H1 (cell line): ENCODE results near the gene HARS2. TPM values are rescaled to one million over a fixed set of nuclear protein-coding genes. Genes with fewer than 3 reads are reported as not detected.

Experiments used
- CTCF ChIA-PET: fragments of 300-600 bp; sonication (Branson Sonifier 250); formaldehyde crosslinking; loops from one replicate; lab custom pipeline; 2021; ENCODE audit not compliant: partially characterized antibody; lab: Charles Lee
- POLR2A ChIA-PET: fragments of 300-600 bp; sonication (Branson Sonifier 250); formaldehyde crosslinking; loops from one replicate; lab custom pipeline; 2021; ENCODE audit warnings: inconsistent platforms; ENCODE audit not compliant: partially characterized antibody; lab: Charles Lee
- DNase-seq, 2 experiments: peaks; one replicate each; pipeline versions ENCODE4 v3.0.0 to v3.0.0-alpha.2; 2010 to 2022; ENCODE audit warnings: low spot score in 2 of 2, low read depth in 1 of 2, mixed read lengths in 1 of 2
- FAIRE-seq: peaks from 2 replicates; lab custom pipeline; 2011; peaks lifted over from hg19 to GRCh38; lab: Jason Lieb, UNC
- H2AFZ ChIP-seq: 2 replicates; pipeline ENCODE4 v1.8.1; 2012; ENCODE audit warnings: low read length, inconsistent platforms
- H2AK5ac ChIP-seq: 2 replicates; pipeline ENCODE4 v1.6.1; 2013; ENCODE audit warnings: low read depth, low read length
- H2BK120ac ChIP-seq: replicated peaks from 2 replicates; pipeline ENCODE3; 2013; ENCODE audit warnings: low read depth, low read length, inconsistent platforms
- H2BK12ac ChIP-seq: 2 replicates; pipeline ENCODE4 v1.6.1; 2013; ENCODE audit warnings: low read depth, low read length
- H2BK15ac ChIP-seq: 2 replicates; pipeline ENCODE4 v1.6.1; 2013; ENCODE audit warnings: low read length
- H2BK20ac ChIP-seq: 2 replicates; pipeline ENCODE4 v1.6.1; 2013; ENCODE audit warnings: low read length
- H2BK5ac ChIP-seq: 2 replicates; pipeline ENCODE4 v1.6.1; 2013; ENCODE audit warnings: low read depth, low read length
- H3K14ac ChIP-seq: 2 replicates; pipeline ENCODE4 v1.6.1; 2013; ENCODE audit warnings: inconsistent platforms; ENCODE audit not compliant: insufficient read length
- H3K18ac ChIP-seq: 2 replicates; pipeline ENCODE4 v1.6.1; 2013; ENCODE audit warnings: low read length; ENCODE audit errors: extremely low read depth
- H3K23ac ChIP-seq: 2 replicates; pipeline ENCODE4 v1.6.1; 2013; ENCODE audit warnings: inconsistent platforms; ENCODE audit not compliant: insufficient read length
- H3K23me2 ChIP-seq: 2 replicates; pipeline ENCODE4 v1.6.1; 2013; ENCODE audit warnings: low read depth, low read length
- H3K27ac ChIP-seq: 2 replicates; pipeline ENCODE4 v1.6.1; 2011; ENCODE audit warnings: low read depth, low read length, inconsistent platforms
- H3K27me3 ChIP-seq, 4 experiments: replicated peaks in 1 of 4; 1 replicate in 1 of 4; 2 replicates in 3 of 4; pipeline versions ENCODE4 v1.6.1 to v1.8.1; 2011 to 2013; ENCODE audit warnings: low read length in 3 of 4, mild to moderate bottlenecking in 3 of 4, inconsistent platforms in 2 of 4, mixed read lengths in 2 of 4, moderate library complexity in 1 of 4; ENCODE audit not compliant: control insufficient read depth in 3 of 4, insufficient read depth in 3 of 4; ENCODE audit errors: extremely low read depth in 1 of 4
- H3K36me3 ChIP-seq, 4 experiments: 2 replicates each; pipeline versions ENCODE4 v1.6.1 to v1.8.1; 2011 to 2013; ENCODE audit warnings: mild to moderate bottlenecking in 4 of 4, low read length in 3 of 4, moderate library complexity in 2 of 4, control low read depth in 1 of 4, inconsistent platforms in 1 of 4; ENCODE audit not compliant: insufficient read depth in 4 of 4, control insufficient read depth in 2 of 4
- H3K4ac ChIP-seq: replicated peaks from 2 replicates; pipeline ENCODE3; 2013; ENCODE audit warnings: low read length, low read depth, mixed read lengths, inconsistent platforms; ENCODE audit not compliant: insufficient read length
- H3K4me1 ChIP-seq, 4 experiments: replicated peaks in 1 of 4; 1 replicate in 1 of 4; 2 replicates in 3 of 4; pipeline versions ENCODE4 v1.6.1 to v1.8.1; 2011 to 2013; ENCODE audit warnings: low read length in 3 of 4, inconsistent platforms in 2 of 4, mixed read lengths in 1 of 4; ENCODE audit not compliant: insufficient read depth in 4 of 4, control insufficient read depth in 3 of 4
- H3K4me2 ChIP-seq, 2 experiments: 2 replicates each; pipeline versions ENCODE4 v1.6.1 to v1.8.1; 2011 to 2013; ENCODE audit warnings: low read depth in 2 of 2, low read length in 2 of 2, control low read depth in 1 of 2, inconsistent platforms in 1 of 2, mild to moderate bottlenecking in 1 of 2; ENCODE audit not compliant: insufficient read depth in 1 of 2
- H3K4me3 ChIP-seq, 4 experiments: fragments of 200-600, 300-600 bp in 1 of 4; sonication (generic), shearing (Covaris generic), sonication (Bioruptor Twin) in 1 of 4; 2 replicates each; pipeline versions ENCODE4 v1.5.1 to v1.8.1; 2011 to 2016; ENCODE audit warnings: low read length in 4 of 4, low read depth in 3 of 4, control low read depth in 2 of 4, inconsistent platforms in 2 of 4, mild to moderate bottlenecking in 2 of 4, mixed read lengths in 1 of 4, moderate library complexity in 1 of 4; ENCODE audit not compliant: insufficient read depth in 2 of 4; ENCODE audit errors: extremely low read depth in 1 of 4
- H3K56ac ChIP-seq: replicated peaks from 2 replicates; pipeline ENCODE3; 2013; ENCODE audit warnings: low read depth, mild to moderate bottlenecking, mixed read lengths, low read length, inconsistent platforms; ENCODE audit not compliant: insufficient read length
- H3K79me1 ChIP-seq: 2 replicates; pipeline ENCODE4 v1.6.1; 2013; ENCODE audit warnings: low read depth, low read length, control low read depth
- H3K79me2 ChIP-seq, 2 experiments: 2 replicates each; pipeline versions ENCODE4 v1.6.1 to v1.8.1; 2012 to 2013; ENCODE audit warnings: low read length in 2 of 2, mild to moderate bottlenecking in 2 of 2, inconsistent platforms in 1 of 2; ENCODE audit not compliant: insufficient read depth in 2 of 2, control insufficient read depth in 1 of 2
- H3K9ac ChIP-seq, 4 experiments: replicated peaks in 1 of 4; 1 replicate in 1 of 4; 2 replicates in 3 of 4; pipeline versions ENCODE4 v1.6.1 to v1.8.1; 2011 to 2013; ENCODE audit warnings: low read depth in 3 of 4, low read length in 3 of 4, control low read depth in 2 of 4, mild to moderate bottlenecking in 2 of 4, moderate library complexity in 2 of 4, inconsistent platforms in 1 of 4; ENCODE audit errors: extremely low read depth in 1 of 4
- H3K9me3 ChIP-seq, 2 experiments: 2 replicates each; pipeline versions ENCODE4 v1.6.1 to v1.8.1; 2012 to 2013; ENCODE audit warnings: mild to moderate bottlenecking in 2 of 2, moderate library complexity in 2 of 2, control low read depth in 1 of 2, inconsistent platforms in 1 of 2, low read depth in 1 of 2, low read length in 1 of 2, mixed read lengths in 1 of 2; ENCODE audit not compliant: insufficient read depth in 2 of 2
- H4K20me1 ChIP-seq, 2 experiments: replicated peaks in 1 of 2; 2 replicates each; pipeline versions ENCODE3 to v1.8.1; 2011 to 2013; ENCODE audit warnings: inconsistent platforms in 2 of 2, low read length in 2 of 2, mild to moderate bottlenecking in 1 of 2; ENCODE audit not compliant: insufficient read depth in 2 of 2, control insufficient read depth in 1 of 2
- H4K5ac ChIP-seq: 2 replicates; pipeline ENCODE4 v1.6.1; 2013; ENCODE audit warnings: low read length, low read depth, mixed read lengths, inconsistent platforms; ENCODE audit not compliant: insufficient read length
- H4K8ac ChIP-seq: 2 replicates; pipeline ENCODE4 v1.8.0; 2013; ENCODE audit warnings: mild to moderate bottlenecking, moderate library complexity, low read length, inconsistent platforms; ENCODE audit not compliant: insufficient read depth; ENCODE audit errors: extremely low read depth
- H4K91ac ChIP-seq: replicated peaks from 2 replicates; pipeline ENCODE3; 2013; ENCODE audit warnings: low read length, mixed read lengths, inconsistent platforms; ENCODE audit not compliant: insufficient read length
- ASH2L ChIP-seq: fragments of 200-600, 300-600 bp; sonication (generic); IDR thresholded peaks from one replicate; pipeline ENCODE4 v1.7.1; 2017; ENCODE audit warnings: low read length
- CBX5 ChIP-seq: fragments of 300-800, 300-1000 bp; sonication (generic); IDR thresholded peaks from 2 replicates; pipeline ENCODE4 v1.7.1; 2016; ENCODE audit warnings: antibody characterized with exemption, low read length, low read depth
- RFX5 ChIP-seq: IDR thresholded peaks from 2 replicates; pipeline ENCODE4 v1.6.1; 2011; ENCODE audit warnings: low read depth, low read length, improper control_type of control experiment, borderline replicate concordance
- RXRA ChIP-seq: IDR thresholded peaks from 2 replicates; pipeline ENCODE4 v1.6.1; 2011; ENCODE audit warnings: low read depth, mild to moderate bottlenecking, low read length, moderate library complexity; ENCODE audit not compliant: insufficient read depth
- SIX5 ChIP-seq: IDR thresholded peaks from 2 replicates; pipeline ENCODE4 v1.6.1; 2011; ENCODE audit warnings: mild to moderate bottlenecking, low read depth, low read length
- WGBS, 2 experiments: shearing (Covaris generic) in 1 of 2; methylation state at CpG; one replicate each; pipeline versions ENCODE4 v1.1.6 to v1.1.7; 2013 to 2015; ENCODE audit warnings: low lambda C conversion rate in 2 of 2, mixed read lengths in 2 of 2, inconsistent platforms in 1 of 2, low coverage in 1 of 2, missing lambda C conversion rate in 1 of 2; ENCODE audit not compliant: insufficient replicate concordance in 2 of 2, insufficient coverage in 1 of 2, insufficient read length in 1 of 2; ENCODE audit errors: extremely low coverage in 1 of 2, missing lambda C conversion rate in 1 of 2; 5-methylcytosine and 5-hydroxymethylcytosine counted together
- polyA plus RNA-seq, 7 experiments: library from polyadenylated mRNA; depleted of rRNA in 3 of 7; stranded (reverse) in 5 of 7; unstranded in 2 of 7; fragments of >200 nt in 5 of 7; fragments of 200-250 nt in 2 of 7; gene quantifications; 1 replicate in 5 of 7; 2 replicates in 1 of 7; 4 replicates in 1 of 7; pipeline versions ENCODE4 v1.2.1 to v1.2.3, GENCODE V29; 2011 to 2013; ENCODE audit warnings: missing spikeins in 2 of 7, mixed read lengths in 2 of 7
- total RNA-seq: library from RNA; stranded (reverse); fragmentation: NEBNext Ultra II Directional; extraction: Animal tissue kit (Norgen Biotek cat#: 25700); gene quantifications from 2 replicates; pipeline ENCODE4 v1.2.1, GENCODE V29; 2021
- TF ChIP-seq, protein P1 (sequence below), 3 experiments: IDR thresholded peaks; 1 replicate in 2 of 3; 2 replicates in 1 of 3; pipeline versions ENCODE4 v1.5.1 to v1.6.1; 2011; ENCODE audit warnings: low read length in 3 of 3, mild to moderate bottlenecking in 3 of 3, inconsistent platforms in 2 of 3, low read depth in 1 of 3, moderate library complexity in 1 of 3; ENCODE audit not compliant: insufficient read depth in 1 of 3; ENCODE audit errors: control extremely low read depth in 1 of 3

HARS2 gene
- total and polyA plus RNA-seq, 2 of the 8 experiments (the other 6 are each of a cell fraction or from before 2014, with no cell fraction given), result 16.1 to 23.1 TPM

GRCh38 chr5:140674211-140674610, 17.0 kb upstream of the HARS2 start:
- Histone ChIP-seq H3K79me2 (no peaks in the 10 kb centered on the region), H3K79me1 (no peaks in the 10 kb centered on the region), H3K9ac (no peak overlapping the region), H4K5ac (no peak overlapping the region), H3K4me2 (no peak overlapping the region), H3K4me3 (no peak overlapping the region)
- DNase-seq, result no peak
- TF ChIP-seq CBX5 (no peak), SIX5 (no peak), ASH2L (no peak), RXRA (no peak), RFX5 (no peak)
- TF ChIP-seq, protein P1, sequence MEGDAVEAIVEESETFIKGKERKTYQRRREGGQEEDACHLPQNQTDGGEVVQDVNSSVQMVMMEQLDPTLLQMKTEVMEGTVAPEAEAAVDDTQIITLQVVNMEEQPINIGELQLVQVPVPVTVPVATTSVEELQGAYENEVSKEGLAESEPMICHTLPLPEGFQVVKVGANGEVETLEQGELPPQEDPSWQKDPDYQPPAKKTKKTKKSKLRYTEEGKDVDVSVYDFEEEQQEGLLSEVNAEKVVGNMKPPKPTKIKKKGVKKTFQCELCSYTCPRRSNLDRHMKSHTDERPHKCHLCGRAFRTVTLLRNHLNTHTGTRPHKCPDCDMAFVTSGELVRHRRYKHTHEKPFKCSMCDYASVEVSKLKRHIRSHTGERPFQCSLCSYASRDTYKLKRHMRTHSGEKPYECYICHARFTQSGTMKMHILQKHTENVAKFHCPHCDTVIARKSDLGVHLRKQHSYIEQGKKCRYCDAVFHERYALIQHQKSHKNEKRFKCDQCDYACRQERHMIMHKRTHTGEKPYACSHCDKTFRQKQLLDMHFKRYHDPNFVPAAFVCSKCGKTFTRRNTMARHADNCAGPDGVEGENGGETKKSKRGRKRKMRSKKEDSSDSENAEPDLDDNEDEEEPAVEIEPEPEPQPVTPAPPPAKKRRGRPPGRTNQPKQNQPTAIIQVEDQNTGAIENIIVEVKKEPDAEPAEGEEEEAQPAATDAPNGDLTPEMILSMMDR (IDR thresholded peaks at IDR 0.05; ENCODE audit: control extremely low read depth in 1 of 3, insufficient read depth in 1 of 3, low read depth in 1 of 3, low read length in 3 of 3), result no peak
- TF ChIP-seq, all 59 proteins: peak for 0
- H3K18ac ChIP-seq, result no peak overlapping the region
- H3K9me3 ChIP-seq, result no peaks in the 10 kb centered on the region
- H3K23me2 ChIP-seq, result no peaks in the 10 kb centered on the region
- H2BK15ac ChIP-seq, result no peak overlapping the region
- H3K27me3 ChIP-seq, result no peaks in the 10 kb centered on the region
- no peak overlapping the region for H3K4ac ChIP-seq
- CTCF ChIA-PET, result interaction anchor here (0.7 to 2.8 kb wide), 3 partner anchors 17 to 182 kb away, joined by 3 to 11 read pairs (median 3); partner anchors contain the start of genes HARS1, HARS2 and PCDHA10
- no peak overlapping the region for H4K8ac ChIP-seq
- no peak overlapping the region for H2BK5ac ChIP-seq
- H4K91ac ChIP-seq, result no peak overlapping the region
- no peaks in the 10 kb centered on the region; a peak in 1 of 7 replicates for H3K4me1 ChIP-seq
- H2AK5ac ChIP-seq, result no peak overlapping the region
- peaks cover 10 to 56% (median 41%) of the 10 kb centered on the region in 4 experiments for H3K36me3 ChIP-seq
- no peak for FAIRE-seq
- H3K27ac ChIP-seq, result no peak overlapping the region
- H2AFZ ChIP-seq, result no peak overlapping the region
- no peak overlapping the region for H2BK20ac ChIP-seq
- no peak overlapping the region for H3K23ac ChIP-seq
- POLR2A ChIA-PET, result interaction anchor here (1.0 to 3.9 kb wide), 10 partner anchors 7 to 116 kb away, joined by 3 to 26 read pairs (median 6); partner anchors contain the start of genes HARS1, HARS2, IK and NDUFA2
- H3K56ac ChIP-seq, result no peak overlapping the region
- no peak overlapping the region for H3K14ac ChIP-seq
- peaks cover 0 to 2% of the 10 kb centered on the region in 2 experiments for H4K20me1 ChIP-seq
- 85% methylated on average over 2 of the region's 2 CpGs; no CpG with 5 or more reads in 1 of the 2 experiments for WGBS, 2 experiments
- no peak overlapping the region for H2BK12ac ChIP-seq
- H2BK120ac ChIP-seq, result no peak overlapping the region
